ENCODE results near the gene SIGLEC10. TPM values are rescaled to one million over a fixed set of nuclear protein-coding genes. Genes with fewer than 3 reads are reported as not detected.

SIGLEC10 gene
- total RNA-seq, 4 donors from 2014 or later = 1.2 to 3.5 (median 1.6) TPM

DNA sequence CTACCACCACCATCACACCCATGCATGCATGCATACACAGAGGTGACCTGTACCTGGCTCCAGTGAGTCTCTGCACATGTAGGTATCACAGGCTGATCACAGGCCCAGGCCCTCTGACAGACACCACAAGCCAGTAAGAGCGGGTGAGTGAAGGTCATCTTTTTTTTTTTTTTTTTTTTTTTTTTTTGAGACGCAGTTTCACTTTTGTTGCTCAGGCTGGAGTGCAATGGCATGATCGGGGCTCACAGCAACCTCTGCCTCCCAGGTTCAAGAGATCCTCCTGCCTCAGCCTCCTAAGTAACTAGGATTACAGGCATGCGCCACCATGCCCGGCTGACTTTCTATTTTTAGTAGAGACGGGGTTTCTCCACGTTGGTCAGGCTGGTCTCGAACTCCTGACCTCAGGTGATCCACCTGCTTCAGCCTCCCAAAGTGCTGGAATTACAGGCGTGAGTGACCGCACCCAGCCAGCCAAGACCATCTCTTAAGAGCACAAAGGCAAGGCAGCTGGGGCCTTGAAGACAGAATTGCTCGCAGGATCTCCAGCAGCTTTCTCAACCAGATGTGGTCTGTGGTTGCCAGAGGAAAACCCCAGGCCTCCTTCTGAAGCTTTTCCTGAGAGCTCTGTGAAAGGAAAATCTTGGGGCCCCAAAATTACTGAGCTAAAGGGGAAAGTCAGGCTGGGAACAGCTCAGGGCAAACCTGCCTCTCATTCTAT, 41.8 kb downstream of the SIGLEC10 start:
- H3K9me3 ChIP-seq = no peaks in the 10 kb centered on the region
- no peak overlapping the region for H3K4me3 ChIP-seq
- no peak for TF ChIP-seq POLR2A (IDR thresholded peaks at IDR 0.05)
- TF ChIP-seq EP300 (IDR thresholded peaks at IDR 0.05) = no peak
- no peaks in the 10 kb centered on the region for H3K36me3 ChIP-seq
- DNase-seq (ENCODE audit: low spot score in 2 of 2) = no peak
- H3K4me1 ChIP-seq = no peaks in the 10 kb centered on the region
- 78% methylated on average over 10 of the region's 11 CpGs for WGBS
- no peak overlapping the region for H3K27ac ChIP-seq
- no peaks in the 10 kb centered on the region for H3K27me3 ChIP-seq

DNA sequence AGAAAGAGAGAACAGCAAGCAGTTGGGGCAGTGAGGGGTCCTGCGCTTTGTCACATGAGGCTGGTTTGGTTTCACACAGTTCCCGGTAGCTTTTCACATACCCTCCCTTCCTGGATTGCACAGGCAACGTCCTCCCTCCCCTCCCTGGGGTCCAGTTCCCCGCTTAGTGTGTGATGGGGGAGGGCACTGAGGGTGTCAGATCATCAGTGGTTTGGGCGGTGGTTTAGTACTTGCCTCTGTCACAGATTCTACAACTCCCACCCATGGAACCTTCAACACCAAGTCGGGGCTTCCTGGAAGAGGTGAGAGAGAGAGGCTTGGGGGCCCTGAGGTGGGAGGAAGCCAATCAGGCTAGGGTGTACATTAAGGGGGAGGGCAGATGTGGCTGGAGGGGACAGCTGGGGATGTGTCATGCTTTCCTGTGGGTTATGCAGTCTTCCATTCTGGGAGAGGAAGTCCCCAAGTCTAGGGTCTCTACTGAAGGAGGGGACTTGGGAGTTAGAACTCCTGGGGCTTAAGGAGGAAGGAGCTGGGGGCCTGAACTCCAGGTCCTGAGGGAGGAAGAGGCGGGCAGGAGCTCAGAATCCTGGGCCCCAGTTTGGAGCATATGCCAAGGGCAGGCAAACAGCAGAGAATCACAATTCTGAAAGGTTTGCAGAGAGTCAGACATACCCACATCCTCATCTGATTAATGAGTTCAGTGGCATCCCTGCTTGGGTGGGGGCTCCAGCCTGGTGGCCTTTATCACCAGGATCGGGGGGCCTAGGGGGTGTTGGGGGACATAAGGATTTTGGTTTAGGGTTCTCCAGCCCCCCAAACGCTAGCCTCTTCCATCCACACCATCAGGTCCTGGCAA, 44.6 kb downstream of the SIGLEC10 start, which contains the start of gene NKG7:
Gene NKG7, minus strand, starts transcription at position 6 of the 856 bp plus-strand sequence. CDS start 119 bp downstream, outside the sequence.
- H3K9me3 ChIP-seq = no peaks in the 10 kb centered on the region
- H3K36me3 ChIP-seq = no peaks in the 10 kb centered on the region
- no peak for DNase-seq (ENCODE audit: low spot score in 2 of 2)
- WGBS = 52% methylated on average over 8 of the region's 9 CpGs
- no peak for TF ChIP-seq POLR2A (IDR thresholded peaks at IDR 0.05)
- TF ChIP-seq, protein P1, sequence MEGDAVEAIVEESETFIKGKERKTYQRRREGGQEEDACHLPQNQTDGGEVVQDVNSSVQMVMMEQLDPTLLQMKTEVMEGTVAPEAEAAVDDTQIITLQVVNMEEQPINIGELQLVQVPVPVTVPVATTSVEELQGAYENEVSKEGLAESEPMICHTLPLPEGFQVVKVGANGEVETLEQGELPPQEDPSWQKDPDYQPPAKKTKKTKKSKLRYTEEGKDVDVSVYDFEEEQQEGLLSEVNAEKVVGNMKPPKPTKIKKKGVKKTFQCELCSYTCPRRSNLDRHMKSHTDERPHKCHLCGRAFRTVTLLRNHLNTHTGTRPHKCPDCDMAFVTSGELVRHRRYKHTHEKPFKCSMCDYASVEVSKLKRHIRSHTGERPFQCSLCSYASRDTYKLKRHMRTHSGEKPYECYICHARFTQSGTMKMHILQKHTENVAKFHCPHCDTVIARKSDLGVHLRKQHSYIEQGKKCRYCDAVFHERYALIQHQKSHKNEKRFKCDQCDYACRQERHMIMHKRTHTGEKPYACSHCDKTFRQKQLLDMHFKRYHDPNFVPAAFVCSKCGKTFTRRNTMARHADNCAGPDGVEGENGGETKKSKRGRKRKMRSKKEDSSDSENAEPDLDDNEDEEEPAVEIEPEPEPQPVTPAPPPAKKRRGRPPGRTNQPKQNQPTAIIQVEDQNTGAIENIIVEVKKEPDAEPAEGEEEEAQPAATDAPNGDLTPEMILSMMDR (IDR thresholded peaks at IDR 0.05) = no peak
- TF ChIP-seq EP300 (IDR thresholded peaks at IDR 0.05) = no peak
- TF ChIP-seq POLR2AphosphoS5 (IDR thresholded peaks at IDR 0.05) = no peak
- H3K4me1 ChIP-seq = peaks cover 5% of the 10 kb centered on the region
- H3K27ac ChIP-seq = no peak within 1 kb of the TSS
- no peak within 1 kb of the TSS for H3K4me3 ChIP-seq
- no peaks in the 10 kb centered on the region for H3K27me3 ChIP-seq

DNA sequence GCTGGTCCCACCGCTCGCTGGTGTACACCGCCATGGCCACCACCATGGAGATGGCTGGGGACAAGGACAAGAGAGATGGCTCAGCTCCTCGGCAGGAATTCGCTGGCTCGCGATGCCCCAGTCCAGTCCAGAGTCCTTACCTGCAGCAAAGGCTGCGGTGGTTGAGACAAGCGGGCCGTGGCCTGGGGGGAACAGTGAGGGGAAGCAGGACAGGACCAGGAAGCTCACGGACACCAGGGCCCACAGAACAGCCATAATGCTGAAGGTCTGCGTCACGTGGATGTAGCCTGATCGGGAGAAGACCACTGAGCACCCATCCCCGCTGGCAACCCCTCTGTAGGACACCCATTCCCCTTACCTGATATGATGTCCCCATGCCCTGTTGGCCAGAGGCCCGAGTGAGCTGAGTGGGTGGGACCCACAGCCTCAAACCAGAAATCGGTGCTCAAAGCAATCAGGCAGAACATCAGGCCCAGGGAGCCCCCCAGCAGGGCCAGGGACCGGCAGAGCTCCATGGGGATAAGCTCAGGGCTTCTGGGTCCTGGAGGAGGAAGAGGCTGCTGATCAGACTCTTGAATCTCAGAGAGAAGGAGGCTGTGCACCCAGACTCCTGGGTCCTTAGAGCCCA, 45.3 kb downstream of the SIGLEC10 start:
- H3K27ac ChIP-seq = no peak overlapping the region
- WGBS = 86% methylated on average over 14 of the region's 18 CpGs
- TF ChIP-seq EP300 (IDR thresholded peaks at IDR 0.05) (no peak), POLR2A (IDR thresholded peaks at IDR 0.05) (no peak), POLR2AphosphoS5 (IDR thresholded peaks at IDR 0.05) (no peak)
- TF ChIP-seq, protein P1 (IDR thresholded peaks at IDR 0.05) = no peak
- H3K36me3 ChIP-seq = no peaks in the 10 kb centered on the region
- H3K4me3 ChIP-seq = no peak overlapping the region
- H3K4me1 ChIP-seq = peaks cover 9% of the 10 kb centered on the region
- no peak for DNase-seq (ENCODE audit: low spot score in 2 of 2)
- H3K9me3 ChIP-seq = no peaks in the 10 kb centered on the region
- H3K27me3 ChIP-seq = no peaks in the 10 kb centered on the region

DNA sequence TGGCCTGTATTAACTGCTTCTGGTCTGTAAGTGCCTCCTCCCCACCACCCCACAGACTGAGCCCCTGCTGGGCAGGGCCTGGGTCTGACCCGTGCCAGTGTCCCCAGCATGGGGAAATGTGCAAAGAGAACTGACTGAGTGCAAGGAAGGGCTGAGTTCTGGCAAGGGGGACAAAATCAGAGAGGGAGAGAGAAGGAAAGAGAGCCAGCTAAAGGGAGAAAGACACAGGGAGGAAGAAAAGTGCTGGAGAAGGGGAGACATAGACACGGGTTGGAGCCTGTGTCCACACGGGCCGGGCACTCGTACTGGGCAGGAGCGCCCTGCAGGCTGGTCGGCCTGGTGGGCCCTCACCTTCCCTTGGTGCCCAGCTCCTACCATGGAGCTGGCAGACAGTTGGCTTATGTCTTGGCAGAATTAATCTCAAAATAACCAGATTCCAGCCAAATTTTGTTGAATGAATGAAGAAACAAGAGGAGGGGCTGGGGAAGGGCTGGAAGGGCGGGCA, 46.2 kb downstream of the SIGLEC10 start:
- H3K27ac ChIP-seq = no peak overlapping the region
- H3K4me1 ChIP-seq = peaks cover 14% of the 10 kb centered on the region
- H3K27me3 ChIP-seq = no peaks in the 10 kb centered on the region
- WGBS = 73% methylated on average over 8 of the region's 8 CpGs
- no peaks in the 10 kb centered on the region for H3K9me3 ChIP-seq
- TF ChIP-seq EP300 (IDR thresholded peaks at IDR 0.05) = no peak
- TF ChIP-seq, protein P1 (IDR thresholded peaks at IDR 0.05) = no peak
- no peak for TF ChIP-seq POLR2A (IDR thresholded peaks at IDR 0.05)
- no peak for TF ChIP-seq POLR2AphosphoS5 (IDR thresholded peaks at IDR 0.05)
- no peak overlapping the region for H3K4me3 ChIP-seq
- no peak for DNase-seq (ENCODE audit: low spot score in 2 of 2)
- no peaks in the 10 kb centered on the region for H3K36me3 ChIP-seq

DNA sequence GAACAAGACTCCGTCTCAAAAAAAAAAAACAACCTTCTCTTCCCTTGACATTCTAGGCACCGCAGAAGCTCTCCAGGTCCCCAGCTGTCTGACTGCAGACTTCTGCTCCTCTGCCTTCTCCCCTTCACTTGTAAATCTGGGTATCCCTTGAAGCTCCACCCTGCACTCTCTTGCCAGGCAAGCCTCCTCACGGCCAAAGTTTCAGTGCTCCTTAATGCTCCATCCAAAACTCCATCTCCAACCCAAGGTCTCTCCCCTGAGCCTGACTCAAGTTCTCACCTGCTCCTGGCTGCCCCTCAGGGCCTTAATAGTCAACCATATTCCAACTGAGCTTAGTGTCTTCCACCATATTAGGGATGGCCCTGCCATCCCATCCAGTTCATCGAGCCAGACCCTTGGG, 47.2 kb downstream of the SIGLEC10 start:
- H3K9me3 ChIP-seq = no peaks in the 10 kb centered on the region
- H3K36me3 ChIP-seq = no peaks in the 10 kb centered on the region
- DNase-seq (ENCODE audit: low spot score in 2 of 2) = no peak
- 52% methylated on average over 4 of the region's 4 CpGs for WGBS
- TF ChIP-seq, protein P1 (IDR thresholded peaks at IDR 0.05) = no peak
- TF ChIP-seq POLR2A (IDR thresholded peaks at IDR 0.05) = no peak
- no peak for TF ChIP-seq POLR2AphosphoS5 (IDR thresholded peaks at IDR 0.05)
- no peak for TF ChIP-seq EP300 (IDR thresholded peaks at IDR 0.05)
- no peak overlapping the region for H3K4me3 ChIP-seq
- H3K27ac ChIP-seq = no peak overlapping the region
- peaks cover 20% of the 10 kb centered on the region for H3K4me1 ChIP-seq
- no peaks in the 10 kb centered on the region for H3K27me3 ChIP-seq
